Neuronal stem cell (in vitro differentiated cells): ENCODE measurements around the gene PRUNE1.
A peak's percentile ranks its signal among the peaks of the same experiment; 100 is the strongest.

ENCODE experiments used
- DNase-seq: peaks from one replicate; pipeline ENCODE4 v3.0.0-alpha.2; 2013; ENCODE audit warnings: low spot score
- H2AFZ ChIP-seq: one replicate; pipeline ENCODE4 v1.6.1; 2013; ENCODE audit warnings: mild to moderate bottlenecking, low read length, inconsistent platforms
- H2AK5ac ChIP-seq: 2 replicates; pipeline ENCODE4 v1.6.1; 2013; ENCODE audit warnings: low read depth, mild to moderate bottlenecking, inconsistent platforms, low read length, moderate library complexity, mixed read lengths
- H2BK120ac ChIP-seq: 2 replicates; pipeline ENCODE4 v1.6.1; 2013; ENCODE audit warnings: low read depth, mild to moderate bottlenecking, inconsistent platforms, low read length, moderate library complexity, mixed read lengths
- H2BK12ac ChIP-seq: one replicate; pipeline ENCODE4 v1.6.1; 2013; ENCODE audit warnings: low read length, inconsistent platforms
- H2BK15ac ChIP-seq: 2 replicates; pipeline ENCODE4 v1.6.1; 2013; ENCODE audit warnings: mild to moderate bottlenecking, low read length, inconsistent platforms, mixed read lengths
- H2BK5ac ChIP-seq: one replicate; pipeline ENCODE4 v1.6.1; 2013; ENCODE audit warnings: inconsistent platforms, mild to moderate bottlenecking, low read length, moderate library complexity
- H3K14ac ChIP-seq: one replicate; pipeline ENCODE4 v1.6.1; 2013; ENCODE audit warnings: low read length, inconsistent platforms
- H3K18ac ChIP-seq: 2 replicates; pipeline ENCODE4 v1.6.1; 2013; ENCODE audit warnings: low read length, inconsistent platforms
- H3K23ac ChIP-seq: 2 replicates; pipeline ENCODE4 v1.6.1; 2013; ENCODE audit warnings: low read depth, mild to moderate bottlenecking, mixed read lengths, low read length, inconsistent platforms; ENCODE audit not compliant: poor library complexity
- H3K27ac ChIP-seq: replicated peaks from 3 replicates; pipeline ENCODE4 v1.5.1; 2013; ENCODE audit warnings: low read length, inconsistent platforms
- H3K27me3 ChIP-seq, 3 experiments: 2 replicates each; pipeline ENCODE4 v1.6.1; 2013; ENCODE audit warnings: low read length in 3 of 3, mild to moderate bottlenecking in 2 of 3, inconsistent platforms in 1 of 3, low read depth in 1 of 3, mixed read lengths in 1 of 3, moderate library complexity in 1 of 3; ENCODE audit not compliant: control insufficient read depth in 3 of 3, insufficient read depth in 3 of 3
- H3K36me3 ChIP-seq, 2 donors: replicated peaks in 1 of 2; 2 replicates each; pipeline ENCODE4 v1.6.1; 2013; ENCODE audit warnings: low read length in 2 of 2; ENCODE audit not compliant: control insufficient read depth in 2 of 2, insufficient read depth in 2 of 2
- H3K4ac ChIP-seq: 2 replicates; pipeline ENCODE4 v1.6.1; 2013; ENCODE audit warnings: inconsistent platforms, mild to moderate bottlenecking, low read length, moderate library complexity
- H3K4me1 ChIP-seq, 2 donors: 1 replicate in 1 of 2; 2 replicates in 1 of 2; pipeline ENCODE4 v1.6.1; 2013; ENCODE audit warnings: low read length in 2 of 2, low read depth in 1 of 2; ENCODE audit not compliant: control insufficient read depth in 2 of 2, insufficient read depth in 1 of 2
- H3K4me2 ChIP-seq: one replicate; pipeline ENCODE4 v1.6.1; 2013; ENCODE audit warnings: mild to moderate bottlenecking, low read length, inconsistent platforms; ENCODE audit not compliant: insufficient read depth, poor library complexity, severe bottlenecking
- H3K4me3 ChIP-seq, 2 donors: 2 replicates each; pipeline ENCODE4 v1.5.1; 2013; ENCODE audit warnings: low read length in 2 of 2, mild to moderate bottlenecking in 2 of 2, inconsistent platforms in 1 of 2, moderate library complexity in 1 of 2
- H3K79me1 ChIP-seq: one replicate; pipeline ENCODE4 v1.6.1; 2013; ENCODE audit warnings: low read depth, mild to moderate bottlenecking, inconsistent platforms, low read length, moderate library complexity
- H3K9ac ChIP-seq: one replicate; pipeline ENCODE4 v1.6.1; 2013; ENCODE audit warnings: mild to moderate bottlenecking, low read depth, low read length, inconsistent platforms; ENCODE audit not compliant: poor library complexity
- H3K9me3 ChIP-seq, 2 donors: replicated peaks in 1 of 2; 2 replicates each; pipeline versions ENCODE3 to v1.6.1; 2013; ENCODE audit warnings: low read length in 2 of 2, mild to moderate bottlenecking in 2 of 2, inconsistent platforms in 1 of 2, low read depth in 1 of 2, mixed read lengths in 1 of 2, moderate library complexity in 1 of 2; ENCODE audit not compliant: control insufficient read depth in 2 of 2, insufficient read depth in 1 of 2
- H4K8ac ChIP-seq: one replicate; pipeline ENCODE4 v1.6.1; 2013; ENCODE audit warnings: low read depth, mild to moderate bottlenecking, inconsistent platforms, low read length, moderate library complexity
- H4K91ac ChIP-seq: one replicate; pipeline ENCODE4 v1.6.1; 2013; ENCODE audit warnings: low read length, low read depth, mild to moderate bottlenecking, inconsistent platforms; ENCODE audit not compliant: poor library complexity
- WGBS, 2 donors: extraction: QIAGEN DNeasy Blood & Tissue Kit; methylation state at CpG; one replicate each; pipeline ENCODE4 v1.1.7; 2013; ENCODE audit warnings: missing lambda C conversion rate in 2 of 2, mixed read lengths in 1 of 2; ENCODE audit not compliant: insufficient read length in 2 of 2, insufficient replicate concordance in 1 of 2; ENCODE audit errors: extremely low coverage in 2 of 2; 5-methylcytosine and 5-hydroxymethylcytosine counted together

The PRUNE1 gene

GRCh38 chr1:150973836-150974579 lies 34.2 kb upstream of the PRUNE1 start:
- Histone ChIP-seq H2BK15ac (peak overlapping the region; percentile 17), H3K9me3 (peaks cover 0 to 5% of the 10 kb centered on the region in 2 donors), H4K8ac (no peak overlapping the region), H2BK12ac (no peak overlapping the region), H3K4ac (peak overlapping the region; percentile 7), H2BK5ac (peak overlapping the region; percentile 85), H2BK120ac (peak overlapping the region; percentile 50), H2AK5ac (peak overlapping the region; percentile 57), H3K4me1 (peaks cover 33 to 36% of the 10 kb centered on the region in 2 donors), H3K27me3 (peaks cover 0 to 2% (median 0%) of the 10 kb centered on the region in 3 experiments), H3K79me1 (peaks cover 6% of the 10 kb centered on the region), H3K18ac (peak overlapping the region; percentile 96), H3K14ac (peak overlapping the region; percentile 1), H3K23ac (peak overlapping the region; percentile 46), H3K36me3 (peaks cover 0 to 11% of the 10 kb centered on the region in 2 donors), H3K4me2 (peak overlapping the region; percentile 89), H3K27ac (peak overlapping the region; percentile 46), H3K9ac (peak overlapping the region; percentile 96), H4K91ac (no peak overlapping the region), H3K4me3 (peak overlapping the region; percentile 86 to 89), H2AFZ (peak overlapping the region; percentile 93)
- no CpG with 5 or more reads among the region's 67 CpGs for WGBS, 2 donors
- no peak for DNase-seq

DNA sequence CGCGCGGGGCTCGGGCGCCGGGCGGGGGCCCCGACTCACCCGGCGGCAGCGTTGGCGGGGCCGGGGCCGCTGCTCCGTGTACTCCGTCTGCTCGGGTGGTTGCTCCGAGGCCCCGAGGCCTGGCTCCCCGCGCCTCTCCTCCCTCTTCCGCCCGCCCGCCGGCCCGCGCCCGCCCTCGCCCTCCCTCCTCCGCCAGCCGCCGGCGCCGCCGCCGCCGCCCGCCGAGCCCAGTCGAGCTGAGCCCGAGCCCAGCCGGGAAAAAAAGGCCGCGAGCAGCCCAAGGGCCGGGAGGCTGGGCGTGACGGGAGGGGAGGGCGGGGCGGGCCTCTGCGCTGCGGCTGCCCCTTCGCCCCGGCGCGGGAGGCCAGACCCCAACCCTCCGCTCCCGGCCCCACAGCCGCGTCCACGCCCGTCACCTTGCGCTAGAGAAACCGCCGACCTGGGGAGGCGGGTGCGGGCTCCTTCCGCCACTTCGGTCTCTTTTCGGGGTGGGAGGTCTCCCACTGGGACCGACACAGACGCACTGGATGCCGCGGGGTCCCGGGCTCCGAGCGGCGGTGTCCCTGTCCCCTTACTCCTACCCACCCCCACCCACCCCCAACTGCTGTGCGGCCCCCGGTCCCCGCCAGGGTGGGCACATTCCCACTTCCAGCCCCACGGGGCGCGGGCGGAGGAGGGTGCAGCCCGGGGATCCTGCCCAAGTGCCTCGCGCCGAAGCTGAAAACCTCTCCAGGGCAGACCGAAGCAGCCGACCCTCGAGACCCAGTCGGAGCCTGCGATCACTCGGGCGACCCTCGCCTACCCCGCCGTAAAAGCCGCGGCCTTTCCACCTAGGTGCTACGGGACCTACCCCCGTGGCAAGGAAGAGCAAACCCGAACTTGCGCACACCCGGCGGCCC lies 33.4 kb upstream of the PRUNE1 start, which contains the start of gene CERS2:
TSS of gene CERS2 (minus strand) at position 256 of the 899 bp plus-strand sequence. CDS start 5,745 bp downstream, outside the sequence.
- WGBS, 2 donors: no CpG with 5 or more reads among the region's 106 CpGs
- Histone ChIP-seq H3K4ac (peak within 1 kb of the TSS; percentile 7), H3K9me3 (peaks cover 0 to 5% of the 10 kb centered on the region in 2 donors), H3K36me3 (peaks cover 0 to 5% of the 10 kb centered on the region in 2 donors), H3K23ac (peak within 1 kb of the TSS; percentile 74), H3K4me2 (peak within 1 kb of the TSS; percentile 89), H3K79me1 (peaks cover 3% of the 10 kb centered on the region), H2BK15ac (peak within 1 kb of the TSS; percentile 17), H3K14ac (peak within 1 kb of the TSS; percentile 1), H2AFZ (peak within 1 kb of the TSS; percentile 93), H3K4me1 (peaks cover 33 to 38% of the 10 kb centered on the region in 2 donors), H4K91ac (peak within 1 kb of the TSS; percentile 14), H2BK120ac (peak within 1 kb of the TSS; percentile 53), H3K18ac (peak within 1 kb of the TSS; percentile 97), H3K27me3 (peaks cover 0 to 2% (median 0%) of the 10 kb centered on the region in 3 experiments), H3K27ac (peak within 1 kb of the TSS; percentile 56), H2AK5ac (peak within 1 kb of the TSS; percentile 57), H4K8ac (no peak within 1 kb of the TSS), H3K4me3 (peak within 1 kb of the TSS; percentile 86 to 89), H3K9ac (peak within 1 kb of the TSS; percentile 96), H2BK12ac (no peak within 1 kb of the TSS), H2BK5ac (peak within 1 kb of the TSS; percentile 85)
- peak; percentile 75 for DNase-seq

DNA sequence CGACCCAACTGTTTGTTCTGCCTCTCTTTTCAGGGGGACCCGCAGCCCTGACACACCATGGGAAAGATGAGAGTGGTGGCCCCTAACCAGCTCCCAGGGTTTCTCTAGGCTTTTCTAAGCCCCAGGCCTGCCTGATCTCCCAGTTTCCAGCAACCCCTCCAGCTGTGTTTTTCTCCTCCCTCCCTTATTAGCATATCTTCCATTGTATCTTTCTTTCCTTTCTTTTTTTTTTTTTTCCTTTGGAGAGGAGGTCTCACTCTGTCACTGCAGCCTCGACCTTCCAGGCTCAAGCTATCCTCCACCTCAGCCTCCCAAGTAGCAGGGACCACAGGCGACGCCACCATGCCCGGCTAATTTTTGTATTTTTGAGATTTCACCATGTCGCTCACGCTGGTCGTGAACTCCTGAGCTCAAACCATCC lies 31.8 kb upstream of the PRUNE1 start:
- WGBS, 2 donors: no CpG with 5 or more reads among the region's 9 CpGs
- H3K4ac ChIP-seq: no peak overlapping the region
- no peak overlapping the region for H3K27ac ChIP-seq

More for the DNA sequence above, 31.8 kb upstream of the PRUNE1 start:
- H3K14ac ChIP-seq: no peak overlapping the region
- no peak overlapping the region for H4K91ac ChIP-seq
- H3K4me1 ChIP-seq: peaks cover 28 to 32% of the 10 kb centered on the region in 2 donors
- H3K36me3 ChIP-seq: no peaks in the 10 kb centered on the region
- peaks cover 0 to 2% (median 0%) of the 10 kb centered on the region in 3 experiments for H3K27me3 ChIP-seq
- H2BK5ac ChIP-seq: no peak overlapping the region
- no peak overlapping the region for H3K4me2 ChIP-seq
- no peak overlapping the region for H3K18ac ChIP-seq
- no peak overlapping the region for H2BK15ac ChIP-seq
- no peak for DNase-seq
- no peak overlapping the region for H2AFZ ChIP-seq
- H2BK12ac ChIP-seq: no peak overlapping the region
- peak overlapping the region; percentile 25 for H3K23ac ChIP-seq
- H3K9me3 ChIP-seq: peaks cover 0 to 5% of the 10 kb centered on the region in 2 donors
- no peak overlapping the region for H3K9ac ChIP-seq
- H3K79me1 ChIP-seq: peaks cover 3% of the 10 kb centered on the region
- H2BK120ac ChIP-seq: no peak overlapping the region
- no peak overlapping the region for H2AK5ac ChIP-seq
- H4K8ac ChIP-seq: no peak overlapping the region
- no peak overlapping the region for H3K4me3 ChIP-seq
